ENCODE measurements around the gene TTLL8. TPM values are rescaled to one million over a fixed set of nuclear protein-coding genes. Genes with fewer than 3 reads are reported as not detected.

TTLL8 gene
- polyA plus RNA-seq, 1 donor: not detected

- no peak for DNase-seq
Measured at GRCh38 chr22:50016988-50017700, 41.0 kb downstream of the TTLL8 start.

DNA sequence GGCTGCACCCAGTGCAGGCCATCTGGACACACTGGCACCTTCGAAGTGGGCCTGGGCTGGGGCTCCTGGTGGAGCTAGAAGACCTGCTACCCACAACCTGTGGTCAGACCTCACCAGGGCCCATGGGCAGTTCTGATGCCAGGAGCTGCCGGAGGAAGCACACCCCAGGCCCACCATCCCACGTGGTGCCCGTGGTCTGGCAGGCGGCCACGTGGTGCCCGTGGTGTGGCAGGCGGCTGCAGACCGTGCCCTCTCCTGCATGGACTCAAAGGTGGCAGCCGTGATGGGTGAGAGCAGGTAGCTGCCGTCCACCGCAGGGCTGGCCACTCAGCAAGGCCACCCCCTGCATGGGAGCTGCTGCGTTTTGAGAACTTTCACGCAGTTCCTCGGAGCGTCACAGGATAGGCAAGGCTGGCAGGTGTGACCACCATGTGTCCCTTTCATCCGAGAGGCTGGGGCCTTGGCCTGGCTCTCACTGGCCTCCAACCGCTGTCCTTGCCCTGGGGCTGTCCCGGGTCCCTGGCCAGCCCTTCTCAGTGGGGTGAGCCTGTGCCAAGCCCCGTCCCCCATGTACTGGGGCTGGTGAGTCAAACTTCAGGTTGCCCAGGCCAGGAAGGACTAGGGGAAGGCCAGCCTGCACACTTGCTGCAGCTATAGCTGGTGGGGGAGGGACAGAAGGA lies 41.6 kb downstream of the TTLL8 start:
- no peak for DNase-seq

DNA sequence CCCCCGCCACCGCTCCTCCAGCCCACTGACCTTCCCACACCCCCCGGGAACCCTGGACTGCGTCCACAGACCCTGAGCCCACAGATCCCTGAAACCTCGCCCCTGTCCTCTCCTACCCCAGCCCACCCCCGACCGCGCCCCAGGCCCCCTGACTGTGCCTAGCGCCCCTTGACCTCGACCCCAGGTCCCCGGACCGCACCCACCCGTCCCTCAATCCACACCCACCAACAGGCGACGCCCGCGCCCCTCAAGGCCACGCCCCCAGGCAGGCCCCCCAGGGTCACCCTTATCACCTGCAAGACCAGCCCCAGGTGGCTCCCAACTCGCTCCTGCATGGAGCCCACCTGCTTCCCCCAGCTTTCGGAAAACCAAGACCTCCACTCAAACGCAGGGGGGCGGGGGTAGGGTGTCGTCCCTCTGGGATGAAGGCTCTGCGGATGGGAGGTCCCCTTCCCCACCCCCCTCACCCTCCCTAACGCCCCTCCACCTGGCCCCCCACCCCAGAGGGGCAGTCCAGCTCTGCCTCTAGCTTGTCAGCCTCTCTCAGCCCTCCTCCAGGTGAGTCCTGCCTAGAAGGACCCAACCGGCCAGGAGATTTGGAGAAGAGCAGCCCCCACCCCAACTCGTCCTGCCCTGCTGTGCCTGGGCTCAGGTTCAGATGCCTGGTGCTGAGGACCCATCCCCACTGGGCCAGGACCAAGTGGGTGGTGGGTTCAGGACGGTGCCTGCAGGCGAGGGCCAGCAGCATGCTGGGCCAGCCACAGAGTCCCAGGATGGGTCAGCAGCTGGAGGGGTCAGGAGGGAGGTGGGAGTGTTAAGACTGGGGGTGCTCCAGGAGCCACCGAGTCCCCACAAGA lies 42.4 kb downstream of the TTLL8 start:
- no peak for DNase-seq

- no peak for DNase-seq
Measured at GRCh38 chr22:50014655-50015401, 43.3 kb downstream of the TTLL8 start.

GRCh38 chr22:50014053-50014501 lies 44.0 kb downstream of the TTLL8 start:
- no peak for DNase-seq

DNA sequence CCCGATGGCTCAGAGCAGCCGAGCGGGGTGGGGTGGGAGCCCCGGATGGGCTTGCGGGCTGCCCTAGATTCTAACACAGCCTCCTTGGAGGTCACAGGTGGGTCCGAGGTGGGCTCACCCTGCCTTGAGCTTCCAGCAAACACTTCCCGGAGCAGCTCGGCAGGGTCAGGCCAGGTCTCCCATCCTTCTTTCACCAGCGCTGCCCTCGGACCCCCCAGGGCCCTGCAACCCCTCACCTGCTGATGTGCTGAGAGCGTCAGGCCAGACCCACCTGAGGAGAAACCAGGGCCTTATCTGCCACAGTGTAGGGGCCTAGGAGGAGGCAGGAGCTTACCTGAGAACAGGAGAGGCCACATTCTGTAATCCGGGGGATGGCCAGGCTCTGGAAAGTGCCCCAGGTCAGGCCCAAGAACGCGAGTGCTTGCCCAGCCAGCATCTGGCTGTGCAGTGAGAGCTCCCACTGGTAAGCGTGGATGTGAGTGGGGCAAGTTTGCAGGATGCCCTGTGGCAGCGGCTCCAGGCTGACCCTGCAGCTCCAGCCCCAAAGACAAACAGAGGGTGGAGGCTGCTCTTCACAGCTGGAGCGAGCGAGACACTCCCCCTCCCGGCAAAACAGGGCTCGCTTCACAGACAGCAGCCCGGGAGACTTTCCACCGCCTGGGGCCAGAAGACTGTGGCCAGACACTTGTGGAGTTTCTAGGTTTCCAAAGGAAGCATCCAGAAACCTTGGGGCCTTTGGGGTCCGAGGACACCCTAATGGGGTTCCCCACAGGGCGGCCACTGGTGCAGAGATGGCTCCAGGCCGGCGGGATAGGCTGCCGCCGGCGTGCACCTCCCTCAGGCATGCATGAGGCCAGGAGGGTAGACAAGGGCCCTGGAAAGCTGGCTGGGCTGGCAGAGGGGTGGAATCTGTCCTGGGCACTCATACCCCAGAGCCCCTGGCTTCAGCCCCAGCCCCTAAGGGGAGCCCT lies 45.6 kb downstream of the TTLL8 start, which contains the start of gene IL17REL:
IL17REL (minus strand) TSS at position 555 of the 971 bp plus-strand sequence; CDS start at position 436, 119 bp downstream.
- DNase-seq: no peak

DNA sequence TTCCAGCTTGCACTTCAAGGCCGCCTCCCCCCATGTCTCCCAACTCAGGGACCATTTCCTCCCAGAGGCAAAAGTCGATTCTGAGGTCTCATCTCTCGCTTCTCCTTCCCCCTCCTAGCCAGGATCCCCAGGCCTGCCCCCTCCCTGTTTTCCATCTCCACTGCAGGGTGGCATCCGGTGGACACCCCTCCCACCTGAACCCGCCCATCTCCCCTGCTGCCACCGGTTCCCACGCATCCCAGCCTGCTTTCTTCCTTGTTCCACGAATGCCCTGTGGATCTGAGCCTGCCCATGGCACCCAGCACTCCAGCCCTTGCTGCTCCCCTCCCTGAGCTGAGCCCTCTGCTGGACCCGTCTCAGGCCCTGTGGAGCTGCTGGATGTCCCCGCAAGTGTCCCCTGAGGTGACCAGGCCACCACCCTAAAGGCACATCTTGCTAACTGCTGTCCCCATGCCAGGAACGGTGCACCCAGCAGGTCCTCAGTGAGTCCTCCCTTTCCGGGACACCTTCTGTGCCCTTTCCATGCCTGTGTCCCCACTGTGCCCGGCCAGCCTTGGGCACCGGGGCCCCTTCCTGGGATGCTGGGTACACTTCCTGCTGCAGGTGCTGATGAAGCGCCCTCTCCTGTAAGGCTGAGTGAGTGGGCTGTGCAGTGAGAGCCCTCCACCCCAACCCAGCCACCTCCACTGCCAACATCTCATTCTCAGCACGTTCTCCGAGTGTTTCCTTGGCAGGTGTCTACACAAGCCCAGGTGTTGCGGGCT lies 46.5 kb downstream of the TTLL8 start:
- DNase-seq: no peak

DNA sequence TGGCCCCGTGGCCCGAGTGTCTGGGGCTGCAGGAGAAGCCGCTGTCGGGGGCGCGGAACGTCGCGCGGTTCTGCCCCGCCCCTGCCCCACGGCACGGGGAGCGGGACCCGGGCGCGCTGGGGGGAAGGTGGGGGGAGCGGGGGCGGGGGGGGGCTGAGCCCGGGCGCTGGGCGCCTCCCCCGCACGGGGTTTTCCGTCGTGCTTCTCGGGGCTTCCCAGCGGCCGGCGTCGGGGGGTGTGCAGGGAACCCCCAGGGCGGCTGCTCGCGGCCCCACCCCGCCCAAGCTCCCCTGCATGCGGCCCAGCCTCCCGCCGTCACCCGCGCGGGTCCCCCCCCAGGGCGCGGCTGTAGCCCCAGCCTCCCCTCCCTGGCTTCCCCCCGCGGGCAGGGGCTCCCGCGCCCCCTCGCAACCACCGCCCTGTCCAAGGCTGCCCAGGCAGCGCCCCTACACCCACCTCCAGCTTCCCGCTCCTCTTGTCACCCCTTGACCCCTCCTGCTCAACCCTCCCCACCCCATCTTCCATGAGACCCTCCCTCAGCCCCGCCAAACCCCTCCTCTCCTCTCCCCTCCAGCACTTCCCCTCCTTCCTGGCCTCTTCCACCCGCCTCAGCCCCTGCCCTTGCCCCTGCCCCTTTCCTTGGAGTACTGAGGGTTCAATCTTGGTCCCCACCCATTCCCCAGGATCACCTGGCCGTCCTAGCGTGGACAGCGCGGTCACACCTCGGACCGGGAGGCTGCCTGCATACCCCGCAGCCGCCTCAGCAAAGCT lies 47.2 kb downstream of the TTLL8 start:
- no peak for DNase-seq

GRCh38 chr22:50009765-50010675 lies 48.1 kb downstream of the TTLL8 start:
- DNase-seq: no peak

DNA sequence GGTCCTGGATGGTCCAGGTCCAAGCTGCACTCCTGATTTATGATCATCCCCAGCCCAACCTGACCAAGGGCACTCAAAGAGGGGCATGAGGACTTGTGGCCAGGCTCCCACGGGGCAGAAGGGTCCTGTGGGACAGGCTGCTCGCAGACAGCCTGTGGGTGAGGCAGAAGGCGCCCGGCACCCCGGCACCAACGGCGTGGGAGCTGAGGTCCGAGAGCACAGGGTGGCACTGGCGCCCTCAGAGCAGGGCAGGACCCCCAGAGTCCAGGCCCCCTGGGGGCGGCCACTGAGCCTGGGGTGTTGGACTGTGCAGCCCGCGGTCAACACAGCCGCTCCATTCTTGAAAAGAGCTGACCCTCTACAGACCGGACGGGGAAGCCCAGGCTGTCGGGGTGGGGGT lies 48.8 kb downstream of the TTLL8 start:
- DNase-seq: no peak

- DNase-seq: no peak
Measured at GRCh38 chr22:50008151-50009040, 49.7 kb downstream of the TTLL8 start.

DNA sequence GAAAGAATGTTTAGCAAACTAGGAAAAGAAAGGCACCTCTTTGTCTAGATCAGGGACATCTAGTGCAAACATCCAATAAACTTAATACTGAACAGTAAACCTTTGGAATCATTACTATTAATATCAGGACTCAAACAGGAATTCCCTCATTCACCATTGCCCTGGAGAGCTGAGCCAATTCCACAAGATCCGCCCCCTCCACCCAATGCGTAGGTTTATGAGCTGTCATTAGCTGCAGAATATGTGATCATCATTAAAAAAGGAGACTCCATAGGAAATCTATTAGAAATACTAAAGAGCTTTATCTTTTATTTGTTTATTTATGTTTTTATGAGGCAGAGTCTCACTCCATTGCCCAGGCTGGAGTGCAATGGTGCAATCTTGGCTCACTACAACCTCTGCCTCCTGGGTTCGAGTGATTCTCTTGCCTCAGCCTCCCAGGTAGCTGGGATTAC lies 51.0 kb downstream of the TTLL8 start:
- no peak for DNase-seq

GRCh38 chr22:50004918-50005317 lies 53.2 kb downstream of the TTLL8 start:
- no peak for DNase-seq

DNA sequence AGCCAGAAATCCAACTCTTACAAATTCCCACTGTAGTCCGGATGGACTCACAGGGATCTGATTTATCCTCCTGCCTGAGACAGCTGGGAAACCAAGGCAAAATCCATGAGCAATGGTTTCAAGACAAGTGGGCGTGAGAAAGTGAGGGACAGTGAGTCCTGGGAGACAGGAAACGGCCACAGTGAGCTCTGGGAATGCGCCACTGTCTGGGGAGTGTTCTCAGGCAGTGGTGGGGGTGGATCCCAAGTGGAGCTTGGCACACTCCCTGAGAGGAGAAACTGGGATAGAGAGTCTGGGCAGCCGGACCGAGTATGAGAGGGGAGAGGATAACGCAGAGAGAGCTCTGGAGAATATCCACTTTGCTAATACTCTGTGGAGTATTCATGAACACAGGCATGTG lies 55.3 kb downstream of the TTLL8 start:
- no peak for DNase-seq

DNA sequence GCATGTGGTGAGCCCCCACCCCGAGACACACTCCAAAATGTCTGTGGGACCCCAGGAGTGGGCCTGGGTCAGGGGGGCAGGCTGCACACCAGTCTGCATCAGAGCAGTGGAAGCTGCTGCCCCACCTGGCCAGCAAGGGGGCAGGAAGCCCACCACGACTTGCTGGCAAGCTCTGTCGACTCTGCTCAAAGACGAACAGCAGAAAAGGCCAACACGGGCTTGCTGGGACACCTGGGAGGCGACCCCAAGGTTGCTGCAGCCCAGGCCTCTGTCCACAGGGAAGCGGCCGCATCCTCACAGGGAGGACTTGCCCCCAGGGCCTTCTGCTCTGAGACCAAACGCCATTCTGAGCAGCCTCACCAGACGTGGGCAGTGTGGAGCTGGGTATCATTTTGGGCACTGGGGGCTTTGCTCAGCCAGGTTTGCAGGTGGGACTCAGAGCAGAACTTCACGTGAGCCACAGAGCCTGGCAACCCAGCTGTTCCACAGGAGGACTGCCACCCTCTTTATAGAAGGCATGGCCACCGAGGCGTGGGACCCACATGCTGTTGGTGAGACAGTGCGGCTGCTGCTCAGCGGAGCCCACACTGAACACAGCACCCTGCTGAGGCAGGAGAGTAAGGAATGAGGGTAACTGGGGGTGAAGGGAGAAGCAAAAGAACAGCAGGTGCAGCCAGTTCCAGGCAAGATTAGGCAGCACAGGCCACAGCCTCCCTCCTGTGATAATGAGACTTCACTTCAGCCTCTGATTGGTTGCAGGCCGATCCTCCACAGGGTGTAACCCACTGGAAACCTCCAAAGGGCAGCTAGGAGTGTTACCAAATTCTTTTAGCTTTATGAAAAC lies 56.5 kb downstream of the TTLL8 start:
- no peak for DNase-seq
